Endothelial cell (in vitro differentiated cells): ENCODE results near the gene DBI. TPM values are rescaled to one million over a fixed set of nuclear protein-coding genes. Genes with fewer than 3 reads are reported as not detected.

ENCODE experiments used
- DNase-seq: peaks from one replicate; pipeline ENCODE4 v3.0.0; 2021; ENCODE audit warnings: low spot score
- H3K27ac Mint-ChIP-seq: one replicate; pipeline ENCODE4 v1.8.0; 2021; ENCODE audit warnings: mixed read lengths, inconsistent platforms; ENCODE audit not compliant: unreplicated experiment
- H3K27me3 Mint-ChIP-seq: one replicate; pipeline ENCODE4 v1.8.0; 2021; ENCODE audit warnings: mild to moderate bottlenecking, moderate library complexity, mixed read lengths, inconsistent platforms; ENCODE audit not compliant: unreplicated experiment
- H3K36me3 Mint-ChIP-seq: one replicate; pipeline ENCODE4 v1.8.0; 2021; ENCODE audit warnings: mild to moderate bottlenecking, low read depth, mixed read lengths, inconsistent platforms; ENCODE audit not compliant: unreplicated experiment
- H3K4me1 Mint-ChIP-seq: one replicate; pipeline ENCODE4 v1.8.0; 2021; ENCODE audit warnings: mild to moderate bottlenecking, mixed read lengths, inconsistent platforms; ENCODE audit not compliant: unreplicated experiment
- H3K4me3 Mint-ChIP-seq: one replicate; pipeline ENCODE4 v1.8.0; 2021; ENCODE audit warnings: mild to moderate bottlenecking, mixed read lengths, inconsistent platforms; ENCODE audit not compliant: unreplicated experiment
- H3K9me3 Mint-ChIP-seq: one replicate; pipeline ENCODE4 v1.8.0; 2021; ENCODE audit warnings: mixed read lengths, inconsistent platforms; ENCODE audit not compliant: unreplicated experiment
- CTCF ChIP-seq: fragments of 200-600 bp; sonication (generic); IDR thresholded peaks from one replicate; pipeline ENCODE4 v1.5.0; 2021; ENCODE audit warnings: antibody characterized with exemption; ENCODE audit not compliant: unreplicated experiment
- total RNA-seq: library from RNA; stranded (reverse); fragmentation: NEBNext Ultra II Directional; extraction: Animal tissue kit (Norgen Biotek cat#: 25700); gene quantifications from one replicate; pipeline ENCODE4 v1.2.1, GENCODE V29; 2021; ENCODE audit not compliant: unreplicated experiment

Gene DBI
- total RNA-seq, 1 donor from 2014 or later: 180 TPM

- Mint-ChIP-seq H3K9me3 (no peaks in the 10 kb centered on the region), H3K27me3 (peaks cover 3% of the 10 kb centered on the region), H3K27ac (no peak overlapping the region), H3K4me3 (no peak overlapping the region), H3K4me1 (peaks cover 9% of the 10 kb centered on the region), H3K36me3 (peaks cover 6% of the 10 kb centered on the region)
- DNase-seq: no peak
- TF ChIP-seq CTCF: no peak
Observed at GRCh38 chr2:119421304-119421703, 54.5 kb downstream of the DBI start.

- Mint-ChIP-seq H3K36me3 (peaks cover 6% of the 10 kb centered on the region), H3K4me1 (peaks cover 14% of the 10 kb centered on the region), H3K4me3 (no peak overlapping the region), H3K27ac (no peak overlapping the region), H3K27me3 (peaks cover 3% of the 10 kb centered on the region), H3K9me3 (no peaks in the 10 kb centered on the region)
- no peak for DNase-seq
- no peak for TF ChIP-seq CTCF
Observed at GRCh38 chr2:119421741-119422140, 55.0 kb downstream of the DBI start.

Other genes with a start within 250 kb of the DBI start
- not detected for gene C1QL2, start 208.2 kb upstream of the DBI start, total RNA-seq
- gene STEAP3, start 143.1 kb upstream of the DBI start, total RNA-seq: 17.9 TPM
- 10.8 TPM for gene C2orf76, start 143 bp upstream of the DBI start, total RNA-seq
- 11.4 TPM for gene TMEM37, start 64.9 kb downstream of the DBI start, total RNA-seq
- not detected for gene SCTR, start 157.5 kb downstream of the DBI start, total RNA-seq
- gene CFAP221, start 177.5 kb downstream of the DBI start, total RNA-seq: 1.1 TPM